Esophagus squamous epithelium (tissue), 5 donors: ENCODE data around the gene CNRIP1. TPM values are rescaled to one million over a fixed set of nuclear protein-coding genes. Genes with fewer than 3 reads are reported as not detected.
"Not testable (repeated sequence)": the region's sequence is repeated elsewhere in the genome, so short reads cannot be mapped to it uniquely, and the experiment has no call there.

ENCODE experiments used
- DNase-seq: peaks from one replicate; lab custom pipeline; 2025; lab: John Stamatoyannopoulos, UW
- H3K27ac ChIP-seq, 4 donors: fragments of 200-600 bp; sonication (generic); one replicate each; pipeline ENCODE4 v1.5.1; 2016 to 2019; ENCODE audit warnings: mild to moderate bottlenecking in 1 of 4
- H3K27me3 ChIP-seq, 4 donors: fragments of 200-600 bp; sonication (generic); 1 replicate in 3 of 4; 2 replicates in 1 of 4; pipeline versions ENCODE4 v1.5.1 to v1.6.0; 2017 to 2021; ENCODE audit warnings: antibody characterized with exemption in 1 of 4
- H3K36me3 ChIP-seq, 3 donors: fragments of 200-600 bp; sonication (generic); one replicate each; pipeline ENCODE4 v1.5.1; 2016 to 2019
- H3K4me1 ChIP-seq, 3 donors: fragments of 200-600 bp; sonication (generic); one replicate each; pipeline ENCODE4 v1.5.1; 2017 to 2019
- H3K4me3 ChIP-seq, 4 donors: fragments of 200-600 bp; sonication (generic); 1 replicate in 3 of 4; 2 replicates in 1 of 4; pipeline ENCODE4 v1.5.1; 2016 to 2019; ENCODE audit warnings: mild to moderate bottlenecking in 2 of 4, moderate library complexity in 1 of 4
- H3K9me3 ChIP-seq, 3 donors: fragments of 200-600 bp; sonication (generic); one replicate each; pipeline ENCODE4 v1.5.1; 2016 to 2019
- CTCF ChIP-seq, 6 experiments: fragments of 450-650 bp in 4 of 6; fragments of 200-600 bp in 2 of 6; sonication (generic) in 2 of 6; IDR thresholded peaks; one replicate each; pipeline ENCODE4 v1.5.1; 2016 to 2019; ENCODE audit warnings: antibody characterized with exemption in 6 of 6, mild to moderate bottlenecking in 4 of 6, moderate library complexity in 4 of 6
- POLR2A ChIP-seq, 4 donors: fragments of 450-650 bp; IDR thresholded peaks; one replicate each; pipeline ENCODE4 v1.6.1; 2017; ENCODE audit warnings: antibody characterized with exemption in 4 of 4, mild to moderate bottlenecking in 4 of 4, moderate library complexity in 3 of 4
- WGBS, 2 donors: methylation state at CpG; one replicate each; pipeline ENCODE4 v1.1.5; 2018; 5-methylcytosine and 5-hydroxymethylcytosine counted together
- intact Hi-C: fragments of 100-400 bp; cut with DNase I; formaldehyde crosslinking; loops from one replicate; pipeline ENCODE4 v1.15.0; 2022
- total RNA-seq, 4 donors: library from RNA; depleted of rRNA; stranded (reverse); fragments of >200 nt; gene quantifications; one replicate each; pipeline ENCODE4 v1.1.0, GENCODE V29; 2016
- donor health status: DM: yes; HTN: yes; CAD: no.

The CNRIP1 gene
- total RNA-seq, 4 donors from 2014 or later = 0.61 to 21.4 (median 5.0) TPM

- Histone ChIP-seq H3K27ac (no peak overlapping the region), H3K27me3 (no peaks in the 10 kb centered on the region), H3K4me1 (no peaks in the 10 kb centered on the region), H3K9me3 (no peaks in the 10 kb centered on the region), H3K4me3 (no peak overlapping the region), H3K36me3 (no peaks in the 10 kb centered on the region)
- WGBS, 2 donors = 78 to 82% methylated on average over 6 of the region's 6 CpGs
- DNase-seq = no peak
- TF ChIP-seq POLR2A (IDR thresholded peaks at IDR 0.05) = no peak
- no peak for TF ChIP-seq CTCF (IDR thresholded peaks at IDR 0.05)
- intact Hi-C loops = no loop called here
These were observed 32.2 kb upstream of the CNRIP1 start for GRCh38 chr2:68351997-68352396.

- H3K27ac ChIP-seq, intact Hi-C loops, H3K4me3 ChIP-seq, DNase-seq, H3K9me3 ChIP-seq, H3K36me3 ChIP-seq, H3K4me1 ChIP-seq: not testable (repeated sequence)
- 74 to 80% methylated on average over 4 of the region's 4 CpGs for WGBS, 2 donors
- peaks cover 0 to 18% (median 0%) of the 10 kb centered on the region in 4 donors for H3K27me3 ChIP-seq
These were observed 29.3 kb upstream of the CNRIP1 start for GRCh38 chr2:68349091-68349490.

GRCh38 chr2:68345129-68345875 is 25.6 kb upstream of the CNRIP1 start:
- Histone ChIP-seq H3K27ac (no peak overlapping the region), H3K27me3 (peaks cover 0 to 27% (median 3%) of the 10 kb centered on the region in 4 donors), H3K36me3 (no peaks in the 10 kb centered on the region), H3K4me3 (no peak overlapping the region), H3K9me3 (no peaks in the 10 kb centered on the region), H3K4me1 (no peaks in the 10 kb centered on the region)
- no peak for TF ChIP-seq CTCF (IDR thresholded peaks at IDR 0.05)
- TF ChIP-seq POLR2A (IDR thresholded peaks at IDR 0.05) = no peak
- DNase-seq = no peak
- 82 to 86% methylated on average over 7 to 9 of the region's 9 CpGs for WGBS, 2 donors
- intact Hi-C loops = no loop called here

- Histone ChIP-seq H3K9me3 (no peaks in the 10 kb centered on the region), H3K36me3 (no peaks in the 10 kb centered on the region), H3K4me3 (no peak overlapping the region), H3K27me3 (peaks cover 0 to 33% (median 3%) of the 10 kb centered on the region in 4 donors), H3K4me1 (no peaks in the 10 kb centered on the region), H3K27ac (no peak overlapping the region)
- intact Hi-C loops = no loop called here
- WGBS, 2 donors = 17 to 25% methylated on average over 1 of the region's 1 CpG
- DNase-seq = no peak
- no peak for TF ChIP-seq CTCF (IDR thresholded peaks at IDR 0.05)
- TF ChIP-seq POLR2A (IDR thresholded peaks at IDR 0.05) = no peak
These were observed 24.3 kb upstream of the CNRIP1 start for GRCh38 chr2:68344031-68344430.

- no peaks in the 10 kb centered on the region for H3K4me1 ChIP-seq
- no peak overlapping the region for H3K27ac ChIP-seq
- no peak for DNase-seq
- no peaks in the 10 kb centered on the region for H3K9me3 ChIP-seq
- 83 to 91% methylated on average over 1 of the region's 1 CpG for WGBS, 2 donors
- intact Hi-C loops = no loop called here
- H3K4me3 ChIP-seq = no peak overlapping the region
- peaks cover 0 to 35% (median 3%) of the 10 kb centered on the region in 4 donors for H3K27me3 ChIP-seq
- TF ChIP-seq POLR2A (IDR thresholded peaks at IDR 0.05) (no peak), CTCF (IDR thresholded peaks at IDR 0.05) (no peak)
- no peaks in the 10 kb centered on the region for H3K36me3 ChIP-seq
These were observed 22.7 kb upstream of the CNRIP1 start for GRCh38 chr2:68342470-68342869.
